Measurements from ENCODE around the gene UBAC1. TPM values are rescaled to one million over a fixed set of nuclear protein-coding genes. Genes with fewer than 3 reads are reported as not detected.
"Not testable (repeated sequence)": the region's sequence is repeated elsewhere in the genome, so short reads cannot be mapped to it uniquely, and the experiment has no call there.

UBAC1 gene
- total RNA-seq, 1 experiment from 2014 or later, result 55.4 TPM

- Mint-ChIP-seq H3K9me3 (ENCODE audit: unreplicated experiment) (peaks cover 53% of the 10 kb centered on the region), H3K4me3 (ENCODE audit: unreplicated experiment) (no peak overlapping the region), H3K4me1 (ENCODE audit: low read depth, unreplicated experiment) (no peaks in the 10 kb centered on the region), H3K36me3 (ENCODE audit: insufficient read depth, unreplicated experiment) (peaks cover 94% of the 10 kb centered on the region), H3K27ac (ENCODE audit: unreplicated experiment) (no peak overlapping the region), H3K27me3 (ENCODE audit: insufficient read depth, unreplicated experiment) (no peaks in the 10 kb centered on the region)
- no TSS peak for BruUV-seq (replicated peaks)
- TF ChIP-seq CTCF (IDR thresholded peaks at IDR 0.05; ENCODE audit: insufficient read depth in 1 of 2, low read depth in 1 of 2, low read length in 1 of 2, severe bottlenecking in 1 of 2, unreplicated experiment in 1 of 2), result no peak
- intact Hi-C loops (cut with micrococcal nuclease; ENCODE audit: unreplicated experiment), result no loop called here
- CTCF ChIA-PET, result interaction anchor here (0.5 kb wide), 1 partner anchor 218 kb away, joined by 5 read pairs; no protein-coding TSS in a partner anchor
- Histone ChIP-seq H3K4me1 (no peaks in the 10 kb centered on the region), H3K4me3 (ENCODE audit: low read depth, low read length) (no peak overlapping the region), H3K9me3 (peaks cover 61% of the 10 kb centered on the region), H3K36me3 (ENCODE audit: control insufficient read depth, insufficient read depth, low read length) (peaks cover 1% of the 10 kb centered on the region; the same call in 1 of the 2 replicates), H3K27me3 (replicated peaks; ENCODE audit: control insufficient read depth, insufficient read depth, low read length) (no peaks in the 10 kb centered on the region)
- DNase-seq, result peak in 1 of 2 experiments; percentile 21
- POLR2A ChIA-PET, result no interaction called here
These were observed 46.3 kb downstream of the UBAC1 start for GRCh38 chr9:135914921-135915320.

DNA sequence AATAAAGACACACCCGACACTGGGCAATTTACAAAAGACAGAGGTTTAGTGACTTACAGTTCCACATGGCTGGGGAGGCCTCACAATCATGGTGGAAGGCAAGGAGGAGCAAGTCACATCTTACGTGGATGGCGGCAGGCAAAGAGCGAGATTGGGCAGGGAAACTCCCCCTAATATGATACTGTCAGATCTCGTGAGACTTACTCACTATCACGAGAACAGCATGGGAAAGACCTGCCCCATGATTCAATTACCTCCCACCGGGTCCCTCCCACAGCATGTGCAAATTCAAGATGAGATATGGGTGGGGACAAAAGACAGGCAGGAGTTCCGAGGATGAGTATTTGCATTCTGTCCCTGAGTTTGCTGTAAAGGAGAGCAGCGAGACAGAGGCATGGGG, 49.9 kb downstream of the UBAC1 start:
- H3K4me1 Mint-ChIP-seq (ENCODE audit: low read depth, unreplicated experiment); POLR2A ChIA-PET; BruUV-seq (replicated peaks); H3K27ac Mint-ChIP-seq (ENCODE audit: unreplicated experiment); H3K27me3 Mint-ChIP-seq (ENCODE audit: insufficient read depth, unreplicated experiment); H3K36me3 ChIP-seq (ENCODE audit: control insufficient read depth, insufficient read depth, low read length); H3K4me3 ChIP-seq (ENCODE audit: low read depth, low read length); H3K4me3 Mint-ChIP-seq (ENCODE audit: unreplicated experiment); CTCF ChIA-PET; H3K4me1 ChIP-seq; H3K27me3 ChIP-seq (replicated peaks; ENCODE audit: control insufficient read depth, insufficient read depth, low read length); intact Hi-C loops (cut with micrococcal nuclease; ENCODE audit: unreplicated experiment): not testable (repeated sequence)
- peaks cover 26% of the 10 kb centered on the region for H3K9me3 ChIP-seq
- DNase-seq, result peak in 1 of 2 experiments; percentile 9
- peaks cover 61% of the 10 kb centered on the region for H3K36me3 Mint-ChIP-seq (ENCODE audit: insufficient read depth, unreplicated experiment)
- peaks cover 30% of the 10 kb centered on the region for H3K9me3 Mint-ChIP-seq (ENCODE audit: unreplicated experiment)

- ChIA-PET POLR2A (no interaction called here), CTCF (no interaction called here)
- Histone ChIP-seq H3K9me3 (peaks cover 21% of the 10 kb centered on the region), H3K27me3 (replicated peaks; ENCODE audit: control insufficient read depth, insufficient read depth, low read length) (no peaks in the 10 kb centered on the region), H3K4me1 (peaks cover 13% of the 10 kb centered on the region; the same call in 1 of the 2 replicates), H3K36me3 (ENCODE audit: control insufficient read depth, insufficient read depth, low read length) (no peaks in the 10 kb centered on the region; the same call in 1 of the 2 replicates), H3K4me3 (ENCODE audit: low read depth, low read length) (no peak overlapping the region)
- peaks cover 10% of the 10 kb centered on the region for H3K4me1 Mint-ChIP-seq (ENCODE audit: low read depth, unreplicated experiment)
- peaks cover 30% of the 10 kb centered on the region for H3K9me3 Mint-ChIP-seq (ENCODE audit: unreplicated experiment)
- TSS peak; percentile 2 for BruUV-seq (replicated peaks)
- DNase-seq, result peak in 1 of 2 experiments; percentile 32
- H3K4me3 Mint-ChIP-seq (ENCODE audit: unreplicated experiment), result no peak overlapping the region
- TF ChIP-seq CTCF (IDR thresholded peaks at IDR 0.05; ENCODE audit: insufficient read depth in 1 of 2, low read depth in 1 of 2, low read length in 1 of 2, severe bottlenecking in 1 of 2, unreplicated experiment in 1 of 2), result no peak
- H3K27ac Mint-ChIP-seq (ENCODE audit: unreplicated experiment), result no peak overlapping the region
- no peaks in the 10 kb centered on the region for H3K27me3 Mint-ChIP-seq (ENCODE audit: insufficient read depth, unreplicated experiment)
- intact Hi-C loops (cut with micrococcal nuclease; ENCODE audit: unreplicated experiment), result no loop called here
- H3K36me3 Mint-ChIP-seq (ENCODE audit: insufficient read depth, unreplicated experiment), result peaks cover 60% of the 10 kb centered on the region
These were observed 50.4 kb downstream of the UBAC1 start for GRCh38 chr9:135910757-135911156.

DNA sequence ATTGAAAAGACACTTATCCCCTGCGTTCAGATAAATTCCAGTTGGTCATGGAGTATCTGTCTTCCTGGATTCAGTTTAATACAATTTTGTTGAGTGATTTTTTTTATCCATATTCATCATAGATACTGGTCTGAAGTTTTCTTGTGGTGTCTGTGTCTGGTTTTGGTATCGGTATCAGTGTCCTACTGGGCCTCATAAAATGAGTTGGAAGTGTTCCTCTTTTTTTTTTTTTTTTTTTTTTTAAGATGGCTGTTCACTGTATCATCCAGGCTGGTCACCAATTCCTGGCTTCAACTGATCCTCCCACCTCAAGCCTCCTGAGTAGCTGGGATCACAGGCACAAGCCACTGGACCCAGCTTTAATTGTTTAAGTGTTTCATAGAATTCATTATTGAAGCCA, 51.0 kb downstream of the UBAC1 start:
- POLR2A ChIA-PET, result no interaction called here
- H3K27me3 Mint-ChIP-seq (ENCODE audit: insufficient read depth, unreplicated experiment), result no peaks in the 10 kb centered on the region
- no TSS peak for BruUV-seq (replicated peaks)
- no peak overlapping the region for H3K27ac Mint-ChIP-seq (ENCODE audit: unreplicated experiment)
- intact Hi-C loops (cut with micrococcal nuclease; ENCODE audit: unreplicated experiment), result no loop called here
- Histone ChIP-seq H3K9me3 (peaks cover 18% of the 10 kb centered on the region), H3K4me1 (peaks cover 18% of the 10 kb centered on the region; the same call in 1 of the 2 replicates), H3K36me3 (ENCODE audit: control insufficient read depth, insufficient read depth, low read length) (no peaks in the 10 kb centered on the region; the same call in 1 of the 2 replicates), H3K27me3 (replicated peaks; ENCODE audit: control insufficient read depth, insufficient read depth, low read length) (no peaks in the 10 kb centered on the region), H3K4me3 (ENCODE audit: low read depth, low read length) (no peak overlapping the region)
- H3K36me3 Mint-ChIP-seq (ENCODE audit: insufficient read depth, unreplicated experiment), result peaks cover 57% of the 10 kb centered on the region
- peaks cover 15% of the 10 kb centered on the region for H3K4me1 Mint-ChIP-seq (ENCODE audit: low read depth, unreplicated experiment)
- H3K4me3 Mint-ChIP-seq (ENCODE audit: unreplicated experiment), result no peak overlapping the region
- peak in 1 of 2 experiments; percentile 2 for DNase-seq
- peaks cover 30% of the 10 kb centered on the region for H3K9me3 Mint-ChIP-seq (ENCODE audit: unreplicated experiment)
- CTCF ChIA-PET, result no interaction called here
- TF ChIP-seq CTCF (IDR thresholded peaks at IDR 0.05; ENCODE audit: insufficient read depth in 1 of 2, low read depth in 1 of 2, low read length in 1 of 2, severe bottlenecking in 1 of 2, unreplicated experiment in 1 of 2), result no peak

All from Caco-2 (cell line).